GM12878 (cell line): Measurements from ENCODE around the gene SPATA6. TPM values are rescaled to one million over a fixed set of nuclear protein-coding genes. Genes with fewer than 3 reads are reported as not detected.

Experiments used
- ATAC-seq: fragments of 200-7000 bp; cut with Tn5 transposase; 3 replicates; pipeline ENCODE4 v1.9.1; 2020; ENCODE audit warnings: mild to moderate bottlenecking, moderate library complexity
- BruUV-seq: library from RNA; stranded (reverse); fragments of 400-500 nt; replicated peaks from 2 replicates; lab custom pipeline; 2021; lab: Mats Ljungman, UMichigan
- CTCF ChIA-PET: fragments of 300-600 bp; sonication (Branson Sonifier 250); formaldehyde crosslinking; extraction: SDS; loops from one replicate; lab custom pipeline; 2021; ENCODE audit warnings: inconsistent platforms; lab: Yijun Ruan, JAX
- POLR2A ChIA-PET: fragments of 350-600 bp; formaldehyde crosslinking; extraction: SDS; loops from one replicate; lab custom pipeline; 2021; ENCODE audit warnings: inconsistent platforms; lab: Charles Lee
- RAD21 ChIA-PET: fragments of 300-600 bp; sonication (Branson Sonifier 250); formaldehyde crosslinking; loops from one replicate; lab custom pipeline; 2023; ENCODE audit warnings: antibody characterized with exemption; ENCODE audit not compliant: unreplicated experiment; lab: Charles Lee
- SMC1A ChIA-PET: fragments of 300-600 bp; sonication (Branson Sonifier 250); formaldehyde crosslinking; loops from one replicate; lab custom pipeline; 2023; ENCODE audit not compliant: unreplicated experiment, uncharacterized antibody; lab: Charles Lee
- DNase-seq: peaks from one replicate; pipeline ENCODE4 v3.0.0-alpha.2; 2011; ENCODE audit warnings: low read depth, low spot score
- FAIRE-seq: peaks from 3 replicates; lab custom pipeline; 2011; peaks lifted over from hg19 to GRCh38; lab: Jason Lieb, UNC
- H2AFZ ChIP-seq: 2 replicates; pipeline ENCODE4 v1.6.0; 2011; ENCODE audit warnings: low read depth, low read length, control low read depth; ENCODE audit not compliant: control insufficient read depth
- H3K27ac ChIP-seq: 2 replicates; pipeline ENCODE4 v1.5.1; 2011; ENCODE audit warnings: control low read depth; ENCODE audit not compliant: control insufficient read depth, insufficient read depth
- H3K27me3 ChIP-seq, 2 experiments: replicated peaks in 1 of 2; 2 replicates each; pipeline versions ENCODE4 v1.6.0 to v1.6.1; 2011; ENCODE audit warnings: low read length in 1 of 2; ENCODE audit not compliant: control insufficient read depth in 2 of 2, insufficient read depth in 2 of 2
- H3K36me3 ChIP-seq, 2 experiments: 2 replicates each; pipeline ENCODE4 v1.5.1; 2011; ENCODE audit warnings: low read length in 1 of 2; ENCODE audit not compliant: control insufficient read depth in 2 of 2, insufficient read depth in 2 of 2
- H3K4me1 ChIP-seq: 2 replicates; pipeline ENCODE4 v1.6.1; 2011; ENCODE audit warnings: mild to moderate bottlenecking, low read length, moderate library complexity, mixed read lengths; ENCODE audit not compliant: control insufficient read depth, insufficient read depth
- H3K4me2 ChIP-seq: 2 replicates; pipeline ENCODE4 v1.6.0; 2011; ENCODE audit warnings: control low read depth; ENCODE audit not compliant: control insufficient read depth, insufficient read depth
- H3K4me3 ChIP-seq: fragments of 200-600 bp; sonication (generic); 2 replicates; pipeline ENCODE4 v1.5.1; 2016
- H3K79me2 ChIP-seq: 2 replicates; pipeline ENCODE4 v1.6.0; 2011; ENCODE audit warnings: low read length; ENCODE audit not compliant: control insufficient read depth, insufficient read depth
- H3K9ac ChIP-seq: 2 replicates; pipeline ENCODE4 v1.8.0; 2011; ENCODE audit warnings: low read length, control low read depth, mixed read lengths; ENCODE audit not compliant: control insufficient read depth, insufficient read depth
- H3K9me3 ChIP-seq: replicated peaks from 3 replicates; pipeline ENCODE4 v1.5.1; 2011; ENCODE audit warnings: mild to moderate bottlenecking, low read length; ENCODE audit not compliant: control insufficient read depth, insufficient read depth
- H4K20me1 ChIP-seq: 2 replicates; pipeline ENCODE4 v1.6.0; 2011; ENCODE audit not compliant: control insufficient read depth, insufficient read depth
- NFIC ChIP-seq: IDR thresholded peaks from 2 replicates; pipeline ENCODE4 v1.6.1; 2012; ENCODE audit warnings: low read depth, mild to moderate bottlenecking, inconsistent platforms, low read length, moderate library complexity
- RAD21 ChIP-seq: IDR thresholded peaks from 2 replicates; pipeline ENCODE4 v1.6.1; 2011; ENCODE audit warnings: mild to moderate bottlenecking, low read depth, low read length, moderate library complexity; ENCODE audit not compliant: insufficient read depth
- RAD51 ChIP-seq: fragments of 450-650 bp; IDR thresholded peaks from 2 replicates; pipeline ENCODE4 v1.6.1; 2016; ENCODE audit warnings: moderate library complexity, mild to moderate bottlenecking, inconsistent platforms
- RELA ChIP-seq: fragments of 450-650 bp; IDR thresholded peaks from 2 replicates; pipeline ENCODE4 v1.8.0; 2014; ENCODE audit warnings: borderline replicate concordance; ENCODE audit not compliant: partially characterized antibody
- SIN3A ChIP-seq: IDR thresholded peaks from 2 replicates; pipeline ENCODE4 v1.6.1; 2012; ENCODE audit warnings: low read depth, low read length, improper control_type of control experiment
- SUPT20H ChIP-seq: IDR thresholded peaks from 2 replicates; pipeline ENCODE4 v1.6.1; 2011; ENCODE audit warnings: low read depth, mild to moderate bottlenecking, low read length, moderate library complexity, borderline replicate concordance; ENCODE audit not compliant: control insufficient read depth
- WRNIP1 ChIP-seq: IDR thresholded peaks from 2 replicates; pipeline ENCODE4 v1.6.1; 2011; ENCODE audit warnings: low read depth, low read length, improper control_type of control experiment, borderline replicate concordance
- WGBS: methylation state at CpG from one replicate; pipeline ENCODE4 v1.1.6; 2016; ENCODE audit warnings: low lambda C conversion rate; ENCODE audit not compliant: insufficient replicate concordance, insufficient coverage; ENCODE audit errors: missing lambda C conversion rate; 5-methylcytosine and 5-hydroxymethylcytosine counted together
- in situ Hi-C: fragments of 300-500 bp; cut with MboI; formaldehyde crosslinking; loops from 9 replicates; pipeline ENCODE4 v1.14.3; 2018; ENCODE audit warnings: mixed read lengths
- intact Hi-C: fragments of 100-400 bp; cut with micrococcal nuclease; formaldehyde crosslinking; loops from one replicate; pipeline ENCODE4 v1.14.2; 2022; ENCODE audit not compliant: unreplicated experiment
- polyA plus RNA-seq, 11 experiments: library from polyadenylated mRNA; depleted of rRNA in 4 of 11; unstranded in 6 of 11; stranded (reverse) in 5 of 11; fragments of >200 nt; fragmentation: Nextera tagmentation in 4 of 11; fragmentation: Illumina TruSeq in 1 of 11; extraction: Ambion mirVana in 4 of 11; extraction: Trizol in 1 of 11; gene quantifications; 1 replicate in 1 of 11; 2 replicates in 10 of 11; pipeline versions ENCODE4 v1.2.1 to v1.2.3, GENCODE V29; 2011 to 2016; ENCODE audit warnings: inconsistent platforms in 2 of 11, missing spikeins in 2 of 11, low read depth in 1 of 11
- total RNA-seq, 4 experiments: library from RNA; depleted of rRNA in 3 of 4; stranded (reverse); fragments of >200 nt in 3 of 4; fragmentation: Illumina TruSeq in 1 of 4; extraction: Trizol in 1 of 4; gene quantifications; 2 replicates each; pipeline versions ENCODE4 v1.2.1 to v1.2.3, GENCODE V29; 2013 to 2021
- TF ChIP-seq, protein P1 (sequence below): fragments of 450-650 bp; IDR thresholded peaks from 2 replicates; pipeline ENCODE4 v1.6.1; 2018; ENCODE audit warnings: mild to moderate bottlenecking, low read depth, moderate library complexity; ENCODE audit not compliant: partially characterized antibody
- TF ChIP-seq, protein P2 (sequence below): fragments of 450-650 bp; IDR thresholded peaks from 2 replicates; pipeline ENCODE4 v1.6.1; 2017; ENCODE audit warnings: mild to moderate bottlenecking, low read depth, inconsistent platforms; ENCODE audit not compliant: poor library complexity, severe bottlenecking
- TF ChIP-seq, protein P3 (sequence below): fragments of 450-650 bp; IDR thresholded peaks from 2 replicates; pipeline ENCODE4 v1.6.1; 2018; ENCODE audit warnings: borderline replicate concordance, mild to moderate bottlenecking; ENCODE audit not compliant: partially characterized antibody

Gene SPATA6
- total and polyA plus RNA-seq, 10 of the 15 experiments (the other 5 are each of a cell fraction or from before 2014, with no cell fraction given): 0.29 TPM; not detected in 9

DNA sequence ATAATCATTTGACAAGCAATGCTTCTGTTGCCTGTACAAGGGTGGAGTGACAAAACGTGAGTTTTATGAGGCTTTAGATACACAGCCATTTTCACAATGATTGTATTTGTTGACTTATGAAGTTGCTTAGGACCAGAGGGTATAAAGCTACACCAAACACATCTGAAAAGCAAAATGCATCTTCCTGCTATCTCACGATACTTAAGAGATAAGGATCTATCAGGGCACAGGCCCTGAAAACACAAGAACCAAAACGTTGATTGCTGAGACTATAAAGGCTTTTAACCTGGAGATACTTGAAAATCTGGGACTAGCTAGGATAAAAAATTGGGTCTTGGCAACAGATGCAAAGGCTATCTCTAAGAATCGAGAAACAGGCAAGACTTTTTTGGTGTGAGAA lies 133.7 kb downstream of the SPATA6 start:
- no peak for ATAC-seq
- BruUV-seq: no TSS peak
- H3K4me2 ChIP-seq: no peak overlapping the region
- H3K9ac ChIP-seq: no peak overlapping the region
- RAD21 ChIA-PET: no interaction called here
- no peaks in the 10 kb centered on the region for H3K9me3 ChIP-seq
- no peak overlapping the region for H3K4me3 ChIP-seq
- SMC1A ChIA-PET: no interaction called here
- no peaks in the 10 kb centered on the region for H3K4me1 ChIP-seq
- WGBS: 9% methylated on average over 4 of the region's 4 CpGs
- intact Hi-C loops: no loop called here
- H3K27ac ChIP-seq: no peak overlapping the region
- CTCF ChIA-PET: no interaction called here
- H2AFZ ChIP-seq: no peak overlapping the region
- POLR2A ChIA-PET: no interaction called here
- FAIRE-seq: no peak
- H3K27me3 ChIP-seq: no peaks in the 10 kb centered on the region
- DNase-seq: no peak
- H4K20me1 ChIP-seq: no peaks in the 10 kb centered on the region
- in situ Hi-C loops: no loop called here
- H3K36me3 ChIP-seq: no peaks in the 10 kb centered on the region
- TF ChIP-seq WRNIP1: no peak
- TF ChIP-seq RAD51: no peak
- TF ChIP-seq SIN3A: no peak
- TF ChIP-seq, protein P1, sequence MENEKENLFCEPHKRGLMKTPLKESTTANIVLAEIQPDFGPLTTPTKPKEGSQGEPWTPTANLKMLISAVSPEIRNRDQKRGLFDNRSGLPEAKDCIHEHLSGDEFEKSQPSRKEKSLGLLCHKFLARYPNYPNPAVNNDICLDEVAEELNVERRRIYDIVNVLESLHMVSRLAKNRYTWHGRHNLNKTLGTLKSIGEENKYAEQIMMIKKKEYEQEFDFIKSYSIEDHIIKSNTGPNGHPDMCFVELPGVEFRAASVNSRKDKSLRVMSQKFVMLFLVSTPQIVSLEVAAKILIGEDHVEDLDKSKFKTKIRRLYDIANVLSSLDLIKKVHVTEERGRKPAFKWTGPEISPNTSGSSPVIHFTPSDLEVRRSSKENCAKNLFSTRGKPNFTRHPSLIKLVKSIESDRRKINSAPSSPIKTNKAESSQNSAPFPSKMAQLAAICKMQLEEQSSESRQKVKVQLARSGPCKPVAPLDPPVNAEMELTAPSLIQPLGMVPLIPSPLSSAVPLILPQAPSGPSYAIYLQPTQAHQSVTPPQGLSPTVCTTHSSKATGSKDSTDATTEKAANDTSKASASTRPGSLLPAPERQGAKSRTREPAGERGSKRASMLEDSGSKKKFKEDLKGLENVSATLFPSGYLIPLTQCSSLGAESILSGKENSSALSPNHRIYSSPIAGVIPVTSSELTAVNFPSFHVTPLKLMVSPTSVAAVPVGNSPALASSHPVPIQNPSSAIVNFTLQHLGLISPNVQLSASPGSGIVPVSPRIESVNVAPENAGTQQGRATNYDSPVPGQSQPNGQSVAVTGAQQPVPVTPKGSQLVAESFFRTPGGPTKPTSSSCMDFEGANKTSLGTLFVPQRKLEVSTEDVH: no peak
- H3K79me2 ChIP-seq: no peaks in the 10 kb centered on the region

DNA sequence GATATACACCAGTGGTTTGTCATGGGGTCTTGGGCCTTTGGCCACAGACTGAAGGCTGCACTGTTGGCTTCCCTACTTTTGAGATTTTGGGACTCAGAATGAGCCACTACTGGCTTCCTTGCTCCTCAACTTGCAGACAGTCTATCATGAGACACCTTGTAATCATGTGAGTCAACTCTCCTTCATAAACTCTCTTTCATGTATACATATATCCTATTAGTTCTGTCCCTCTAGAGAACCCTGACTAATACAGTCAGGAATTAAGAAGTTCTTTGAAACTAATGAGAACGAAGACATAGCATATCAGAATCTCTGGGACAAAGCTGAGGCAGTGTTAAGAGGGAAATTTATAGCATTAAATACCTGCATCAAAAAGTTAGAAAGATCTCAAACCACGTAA lies 138.7 kb downstream of the SPATA6 start:
- Histone ChIP-seq H3K4me3 (no peak overlapping the region), H3K4me1 (no peaks in the 10 kb centered on the region), H3K4me2 (no peak overlapping the region), H3K36me3 (no peaks in the 10 kb centered on the region), H4K20me1 (no peaks in the 10 kb centered on the region), H3K27me3 (no peaks in the 10 kb centered on the region), H3K27ac (no peak overlapping the region), H2AFZ (no peak overlapping the region), H3K9me3 (no peaks in the 10 kb centered on the region), H3K79me2 (no peaks in the 10 kb centered on the region), H3K9ac (no peak overlapping the region)
- WGBS: 2% methylated on average over 2 of the region's 2 CpGs
- no TSS peak for BruUV-seq
- ChIA-PET RAD21 (no interaction called here), CTCF (no interaction called here), SMC1A (no interaction called here), POLR2A (no interaction called here)
- in situ Hi-C loops: no loop called here
- no peak for FAIRE-seq
- ATAC-seq: no peak
- no peak for DNase-seq
- intact Hi-C loops: no loop called here
- TF ChIP-seq RAD21 (no peak), RELA (no peak), SUPT20H (no peak), NFIC (no peak)
- TF ChIP-seq, protein P2, sequence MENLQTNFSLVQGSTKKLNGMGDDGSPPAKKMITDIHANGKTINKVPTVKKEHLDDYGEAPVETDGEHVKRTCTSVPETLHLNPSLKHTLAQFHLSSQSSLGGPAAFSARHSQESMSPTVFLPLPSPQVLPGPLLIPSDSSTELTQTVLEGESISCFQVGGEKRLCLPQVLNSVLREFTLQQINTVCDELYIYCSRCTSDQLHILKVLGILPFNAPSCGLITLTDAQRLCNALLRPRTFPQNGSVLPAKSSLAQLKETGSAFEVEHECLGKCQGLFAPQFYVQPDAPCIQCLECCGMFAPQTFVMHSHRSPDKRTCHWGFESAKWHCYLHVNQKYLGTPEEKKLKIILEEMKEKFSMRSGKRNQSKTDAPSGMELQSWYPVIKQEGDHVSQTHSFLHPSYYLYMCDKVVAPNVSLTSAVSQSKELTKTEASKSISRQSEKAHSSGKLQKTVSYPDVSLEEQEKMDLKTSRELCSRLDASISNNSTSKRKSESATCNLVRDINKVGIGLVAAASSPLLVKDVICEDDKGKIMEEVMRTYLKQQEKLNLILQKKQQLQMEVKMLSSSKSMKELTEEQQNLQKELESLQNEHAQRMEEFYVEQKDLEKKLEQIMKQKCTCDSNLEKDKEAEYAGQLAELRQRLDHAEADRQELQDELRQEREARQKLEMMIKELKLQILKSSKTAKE: no peak
- TF ChIP-seq, protein P3, sequence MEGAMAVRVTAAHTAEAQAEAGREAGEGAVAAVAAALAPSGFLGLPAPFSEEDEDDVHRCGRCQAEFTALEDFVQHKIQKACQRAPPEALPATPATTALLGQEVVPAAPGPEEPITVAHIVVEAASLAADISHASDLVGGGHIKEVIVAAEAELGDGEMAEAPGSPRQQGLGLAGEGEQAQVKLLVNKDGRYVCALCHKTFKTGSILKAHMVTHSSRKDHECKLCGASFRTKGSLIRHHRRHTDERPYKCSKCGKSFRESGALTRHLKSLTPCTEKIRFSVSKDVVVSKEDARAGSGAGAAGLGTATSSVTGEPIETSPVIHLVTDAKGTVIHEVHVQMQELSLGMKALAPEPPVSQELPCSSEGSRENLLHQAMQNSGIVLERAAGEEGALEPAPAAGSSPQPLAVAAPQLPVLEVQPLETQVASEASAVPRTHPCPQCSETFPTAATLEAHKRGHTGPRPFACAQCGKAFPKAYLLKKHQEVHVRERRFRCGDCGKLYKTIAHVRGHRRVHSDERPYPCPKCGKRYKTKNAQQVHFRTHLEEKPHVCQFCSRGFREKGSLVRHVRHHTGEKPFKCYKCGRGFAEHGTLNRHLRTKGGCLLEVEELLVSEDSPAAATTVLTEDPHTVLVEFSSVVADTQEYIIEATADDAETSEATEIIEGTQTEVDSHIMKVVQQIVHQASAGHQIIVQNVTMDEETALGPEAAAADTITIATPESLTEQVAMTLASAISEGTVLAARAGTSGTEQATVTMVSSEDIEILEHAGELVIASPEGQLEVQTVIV: no peak
